Measurements from ENCODE around the gene DMRTC2.

Gene DMRTC2

GRCh38 chr19:41815301-41815700 lies 29.5 kb upstream of the DMRTC2 start:
- no peak for TF ChIP-seq CTCF (IDR thresholded peaks at IDR 0.05; ENCODE audit: low read depth, low read length)

GRCh38 chr19:41816761-41817160 lies 28.1 kb upstream of the DMRTC2 start:
- H3K4me3 ChIP-seq (ENCODE audit: low read depth, low read length) = no peak overlapping the region
- TF ChIP-seq CTCF (IDR thresholded peaks at IDR 0.05; ENCODE audit: low read depth, low read length) = no peak

More at GRCh38 chr19:41815301-41815700, 29.5 kb upstream of the DMRTC2 start:
- H3K4me3 ChIP-seq (ENCODE audit: low read depth, low read length) = no peak overlapping the region

GRCh38 chr19:41821003-41821735 lies 23.7 kb upstream of the DMRTC2 start:
- TF ChIP-seq CTCF (IDR thresholded peaks at IDR 0.05; ENCODE audit: low read depth, low read length) = peak; percentile 46
- no peak overlapping the region for H3K4me3 ChIP-seq (ENCODE audit: low read depth, low read length)

- H3K4me3 ChIP-seq (ENCODE audit: low read depth, low read length) = no peak overlapping the region
- TF ChIP-seq CTCF (IDR thresholded peaks at IDR 0.05; ENCODE audit: low read depth, low read length) = no peak
Observed at GRCh38 chr19:41837981-41838708, 6.7 kb upstream of the DMRTC2 start.

- H3K4me3 ChIP-seq (ENCODE audit: low read depth, low read length) = no peak overlapping the region
- TF ChIP-seq CTCF (IDR thresholded peaks at IDR 0.05; ENCODE audit: low read depth, low read length) = no peak
Observed at GRCh38 chr19:41839211-41839610, 5.6 kb upstream of the DMRTC2 start.

GRCh38 chr19:41843371-41843770 lies 1.5 kb upstream of the DMRTC2 start:
- no peak for TF ChIP-seq CTCF (IDR thresholded peaks at IDR 0.05; ENCODE audit: low read depth, low read length)
- H3K4me3 ChIP-seq (ENCODE audit: low read depth, low read length) = no peak overlapping the region

GRCh38 chr19:41844601-41845000 lies 241 bp upstream of the DMRTC2 start, which contains the start of gene LYPD4:
TSS of gene LYPD4 (minus strand) at chr19:41844683. CDS start at chr19:41839285, 5,398 bp downstream.
- no peak for TF ChIP-seq CTCF (IDR thresholded peaks at IDR 0.05; ENCODE audit: low read depth, low read length)

More at GRCh38 chr19:41844601-41845000, 241 bp upstream of the DMRTC2 start, which contains the start of gene LYPD4:
- H3K4me3 ChIP-seq (ENCODE audit: low read depth, low read length) = no peak within 1 kb of the TSS

Measured in WI38 (cell line).